ENCODE measurements around the gene GSE1.

DNA sequence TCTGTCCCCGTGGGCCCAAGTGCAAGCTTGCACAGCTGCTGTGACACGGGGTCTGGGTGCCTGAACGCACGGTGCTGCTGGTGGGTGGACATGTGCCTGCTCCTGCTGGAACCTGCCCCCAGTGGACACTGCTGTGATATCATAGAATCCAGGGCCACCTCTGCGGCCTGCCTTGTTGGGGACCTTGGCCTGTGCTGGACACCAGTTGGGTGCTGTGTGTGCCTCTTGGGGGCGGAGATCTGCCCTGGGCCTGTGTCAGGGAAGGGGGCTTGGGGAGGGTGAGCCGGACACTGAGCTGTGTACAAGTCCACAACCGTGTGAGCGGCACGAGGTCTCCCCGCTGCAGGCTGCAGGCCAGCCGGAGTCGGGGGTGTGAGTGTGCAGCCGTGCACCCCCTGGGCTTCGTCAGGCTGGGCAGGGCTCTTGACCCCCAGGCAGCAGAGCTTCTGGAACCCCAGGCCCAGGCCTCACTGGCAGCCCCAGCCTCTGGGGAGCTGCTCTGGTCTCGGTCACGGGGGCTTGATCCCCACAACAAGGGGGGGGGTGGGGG lies 33.3 kb downstream of the GSE1 start:
- TF ChIP-seq, protein P1, sequence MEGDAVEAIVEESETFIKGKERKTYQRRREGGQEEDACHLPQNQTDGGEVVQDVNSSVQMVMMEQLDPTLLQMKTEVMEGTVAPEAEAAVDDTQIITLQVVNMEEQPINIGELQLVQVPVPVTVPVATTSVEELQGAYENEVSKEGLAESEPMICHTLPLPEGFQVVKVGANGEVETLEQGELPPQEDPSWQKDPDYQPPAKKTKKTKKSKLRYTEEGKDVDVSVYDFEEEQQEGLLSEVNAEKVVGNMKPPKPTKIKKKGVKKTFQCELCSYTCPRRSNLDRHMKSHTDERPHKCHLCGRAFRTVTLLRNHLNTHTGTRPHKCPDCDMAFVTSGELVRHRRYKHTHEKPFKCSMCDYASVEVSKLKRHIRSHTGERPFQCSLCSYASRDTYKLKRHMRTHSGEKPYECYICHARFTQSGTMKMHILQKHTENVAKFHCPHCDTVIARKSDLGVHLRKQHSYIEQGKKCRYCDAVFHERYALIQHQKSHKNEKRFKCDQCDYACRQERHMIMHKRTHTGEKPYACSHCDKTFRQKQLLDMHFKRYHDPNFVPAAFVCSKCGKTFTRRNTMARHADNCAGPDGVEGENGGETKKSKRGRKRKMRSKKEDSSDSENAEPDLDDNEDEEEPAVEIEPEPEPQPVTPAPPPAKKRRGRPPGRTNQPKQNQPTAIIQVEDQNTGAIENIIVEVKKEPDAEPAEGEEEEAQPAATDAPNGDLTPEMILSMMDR (IDR thresholded peaks at IDR 0.05; ENCODE audit: poor library complexity): no peak
- no peak for TF ChIP-seq EZH2phosphoT487 (IDR thresholded peaks at IDR 0.05; ENCODE audit: low read depth, severe bottlenecking, unreplicated experiment)
